CD4-positive, alpha-beta T cell treated with Interleukin-17A for 4 hours (primary cell): Measurements from ENCODE around the gene MFSD12.
A peak's percentile ranks its signal among the peaks of the same experiment; 100 is the strongest.
"Not testable (repeated sequence)": the region's sequence is repeated elsewhere in the genome, so short reads cannot be mapped to it uniquely, and the experiment has no call there.

ENCODE experiments used
- DNase-seq: peaks from one replicate; pipeline ENCODE4 v3.0.0-alpha.2; 2020; ENCODE audit warnings: mixed read lengths

Gene MFSD12

GRCh38 chr19:3584036-3584802, 26.8 kb upstream of the MFSD12 start:
- DNase-seq = not testable (repeated sequence)

DNA sequence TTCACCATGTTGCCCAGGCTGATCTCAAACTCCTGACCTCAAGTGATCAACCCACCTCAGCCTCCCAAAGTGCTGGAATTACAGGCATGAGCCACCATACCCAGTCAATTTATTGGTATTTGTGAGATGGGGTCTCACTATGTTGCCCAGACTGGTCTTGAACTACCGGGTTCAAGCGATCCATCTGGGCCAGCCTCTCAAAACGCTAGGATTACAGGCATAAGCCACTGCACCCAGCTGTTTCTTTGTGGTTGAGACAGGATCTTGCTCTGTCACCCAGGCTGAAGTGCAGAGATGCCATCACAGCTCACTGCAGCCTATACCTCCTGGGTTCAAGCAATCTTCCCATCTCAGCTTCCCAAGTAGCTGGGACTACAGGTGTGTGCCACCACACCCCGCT, 24.4 kb upstream of the MFSD12 start:
- DNase-seq = not testable (repeated sequence)

DNA sequence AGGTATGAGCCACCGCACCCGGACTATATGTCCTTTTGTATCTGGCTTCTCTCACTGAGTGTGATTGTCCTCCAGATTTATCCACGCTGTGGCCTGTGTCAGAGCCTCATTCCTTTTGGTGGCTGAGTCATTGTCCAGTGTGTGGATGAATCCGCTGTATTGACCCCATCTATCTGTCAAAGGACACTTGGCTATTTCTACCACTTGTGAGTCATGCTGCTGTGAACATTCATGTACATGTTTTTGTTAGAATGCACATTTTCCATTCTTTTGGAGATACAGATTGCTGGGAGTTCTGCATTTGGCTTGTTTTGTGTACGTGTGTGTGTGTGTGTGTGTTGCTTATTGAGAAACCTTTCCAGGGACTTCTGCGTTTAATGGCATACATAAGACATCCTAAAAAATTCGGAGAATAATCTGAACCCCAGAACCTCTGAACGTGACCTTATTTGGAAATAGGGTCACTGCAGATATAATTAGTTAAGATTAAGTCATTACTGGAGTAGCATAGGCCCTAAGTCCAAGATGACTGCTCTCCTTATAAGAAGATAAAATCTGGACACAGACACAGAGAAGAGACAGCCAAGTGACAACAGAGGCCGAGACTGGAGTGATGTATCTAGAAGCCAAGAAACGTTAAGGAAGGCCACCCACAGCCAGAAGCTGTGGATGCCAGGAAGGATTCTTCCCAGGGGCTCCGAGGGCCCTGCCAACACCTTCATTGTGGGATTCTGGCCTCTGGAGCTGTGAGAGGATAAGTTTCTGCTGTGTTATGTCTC, 23.0 kb upstream of the MFSD12 start:
- DNase-seq = no peak

- DNase-seq = no peak
Measured at GRCh38 chr19:3578390-3578789, 21.0 kb upstream of the MFSD12 start.

DNA sequence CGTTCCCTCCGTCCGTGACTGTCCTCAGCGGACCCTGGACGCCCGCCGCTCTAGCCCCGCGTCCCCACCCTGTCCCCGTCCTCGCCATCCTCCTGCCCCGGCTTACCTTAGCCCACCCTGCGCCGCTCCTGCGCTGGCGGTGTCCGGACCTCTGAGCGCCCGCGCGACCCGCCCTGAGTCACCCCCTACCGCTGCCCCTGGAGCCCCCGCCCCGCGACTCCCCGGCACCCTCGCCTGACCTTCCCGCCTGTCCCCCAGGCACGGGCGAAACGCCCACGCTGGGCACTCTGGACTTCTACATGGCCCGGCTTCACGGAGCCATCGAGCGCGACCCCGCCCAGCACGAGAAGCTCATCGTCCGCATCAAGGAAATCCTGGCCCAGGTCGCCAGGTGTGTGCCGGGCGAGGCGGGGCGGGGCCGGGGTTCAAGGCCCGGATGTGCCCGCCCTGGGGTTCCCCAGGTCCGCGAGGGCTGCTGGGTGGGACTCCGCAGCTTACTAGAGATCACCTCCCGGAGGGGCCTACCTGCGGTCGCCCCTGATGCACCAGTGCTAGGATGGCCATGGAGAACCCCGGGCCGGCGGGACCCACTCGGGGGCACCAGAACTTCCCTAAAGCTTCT, 20.4 kb upstream of the MFSD12 start:
- no peak for DNase-seq

- no peak for DNase-seq
Measured at GRCh38 chr19:3576696-3577443, 19.5 kb upstream of the MFSD12 start.

DNA sequence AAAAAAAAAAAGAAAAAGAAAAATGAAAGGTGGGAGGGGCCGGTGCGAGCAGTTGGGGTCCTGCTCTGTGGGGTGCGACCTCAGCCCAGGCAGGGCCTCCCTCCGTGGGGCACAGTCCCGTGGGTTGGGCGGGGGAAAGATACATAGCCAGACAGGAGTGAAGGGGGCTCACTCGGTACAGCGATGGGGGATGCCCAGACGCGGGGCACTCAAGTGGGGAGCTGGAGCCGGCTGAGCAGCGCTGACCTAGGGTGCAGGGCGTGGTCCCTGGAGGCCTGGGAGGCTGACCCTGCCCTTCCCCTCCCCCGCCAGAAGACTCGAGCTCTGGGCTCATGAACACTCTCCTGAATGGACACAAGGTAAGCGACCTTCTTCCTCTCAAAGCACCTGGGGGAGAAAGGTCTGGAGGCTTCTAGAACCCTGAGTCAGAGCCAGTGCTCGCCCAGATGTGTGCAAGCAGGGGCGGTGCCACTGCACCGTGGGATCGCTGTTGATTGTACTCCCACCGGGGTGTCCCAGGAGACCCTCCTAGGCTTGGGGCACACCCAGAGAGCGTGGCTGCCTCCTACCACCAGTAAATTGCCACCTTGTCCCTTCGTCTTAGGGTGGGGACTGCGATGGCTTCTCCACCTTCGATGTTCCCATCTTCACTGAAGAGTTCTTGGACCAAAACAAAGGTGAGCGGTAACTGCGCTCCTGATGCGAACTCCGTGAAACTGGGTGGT, 18.7 kb upstream of the MFSD12 start:
- DNase-seq = no peak

- peak; percentile 38 for DNase-seq
Measured at GRCh38 chr19:3575260-3575741, 17.9 kb upstream of the MFSD12 start.

- peak; percentile 79 for DNase-seq
Measured at GRCh38 chr19:3573858-3574637, 16.7 kb upstream of the MFSD12 start.

- DNase-seq = no peak
Measured at GRCh38 chr19:3573162-3573857, 15.9 kb upstream of the MFSD12 start.

GRCh38 chr19:3572855-3573161, 15.4 kb upstream of the MFSD12 start, which contains the start of gene HMG20B:
TSS of gene HMG20B (plus strand) at chr19:3572944. CDS start at chr19:3573310, 366 bp downstream.
- no peak for DNase-seq

GRCh38 chr19:3572132-3572854, 14.9 kb upstream of the MFSD12 start:
- peak; percentile 99 for DNase-seq

GRCh38 chr19:3570606-3571011, 13.2 kb upstream of the MFSD12 start:
- DNase-seq = no peak

- not testable (repeated sequence) for DNase-seq
Measured at GRCh38 chr19:3570042-3570441, 12.7 kb upstream of the MFSD12 start.

- DNase-seq = no peak
Measured at GRCh38 chr19:3565139-3565538, 7.8 kb upstream of the MFSD12 start.

GRCh38 chr19:3563709-3564524, 6.5 kb upstream of the MFSD12 start:
- DNase-seq = no peak

- DNase-seq = peak; percentile 79
Measured at GRCh38 chr19:3556978-3557460, 367 bp downstream of the MFSD12 start.

DNA sequence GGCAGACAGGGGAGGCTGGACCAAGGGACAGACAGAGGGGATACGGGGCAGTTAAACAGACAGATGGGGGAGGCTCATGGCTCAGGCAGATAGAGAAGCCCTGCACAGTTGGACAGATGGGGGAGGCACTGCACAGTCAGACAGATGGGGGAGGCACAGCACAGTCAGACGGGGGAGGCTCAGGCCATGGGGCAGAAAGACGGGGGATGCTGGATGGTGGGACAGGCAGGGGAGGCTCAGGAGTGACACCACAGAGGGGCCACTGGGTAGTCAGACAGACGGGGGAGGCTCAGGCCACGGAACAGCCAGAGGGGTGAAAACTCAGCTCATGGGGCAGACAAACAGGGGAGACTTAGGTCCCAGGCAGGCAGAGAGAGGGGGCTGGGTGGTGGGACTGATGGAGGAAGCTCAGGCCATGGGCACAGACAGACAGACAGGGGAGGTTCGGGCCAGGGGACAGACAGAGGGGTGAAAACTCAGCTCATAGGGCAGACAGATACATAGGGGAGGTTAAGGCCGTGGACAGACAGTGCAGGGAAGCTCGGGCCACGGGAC, 886 bp downstream of the MFSD12 start:
- no peak for DNase-seq
